H9 (cell line): ENCODE measurements around the gene DDX27. TPM values are rescaled to one million over a fixed set of nuclear protein-coding genes. Genes with fewer than 3 reads are reported as not detected.
A peak's percentile ranks its signal among the peaks of the same experiment; 100 is the strongest.

Source experiments
- DNase-seq: peaks from one replicate; pipeline ENCODE4 v3.0.0-alpha.2; 2017
- H2AFZ ChIP-seq: one replicate; pipeline ENCODE4 v1.6.1; 2013; ENCODE audit warnings: mild to moderate bottlenecking, low read length, control low read depth, moderate library complexity
- H2AK5ac ChIP-seq: 2 replicates; pipeline ENCODE4 v1.6.1; 2013; ENCODE audit warnings: low read length, control low read depth, mixed read lengths; ENCODE audit not compliant: insufficient read length
- H2BK120ac ChIP-seq: one replicate; pipeline ENCODE4 v1.6.1; 2013; ENCODE audit warnings: low read depth, mild to moderate bottlenecking, low read length, control low read depth, inconsistent platforms; ENCODE audit not compliant: poor library complexity, severe bottlenecking
- H2BK12ac ChIP-seq: 2 replicates; pipeline ENCODE4 v1.6.1; 2013; ENCODE audit warnings: low read length, control low read depth, mixed read lengths, low read depth; ENCODE audit not compliant: insufficient read length
- H2BK15ac ChIP-seq: 2 replicates; pipeline ENCODE4 v1.6.1; 2013; ENCODE audit warnings: low read depth, low read length, control low read depth
- H2BK20ac ChIP-seq: one replicate; pipeline ENCODE4 v1.6.1; 2013; ENCODE audit warnings: low read depth, mild to moderate bottlenecking, low read length, control low read depth, inconsistent platforms; ENCODE audit not compliant: poor library complexity, severe bottlenecking
- H2BK5ac ChIP-seq: 2 replicates; pipeline ENCODE4 v1.6.1; 2013; ENCODE audit warnings: low read length, control low read depth, mixed read lengths; ENCODE audit not compliant: insufficient read length
- H3K14ac ChIP-seq: 2 replicates; pipeline ENCODE4 v1.6.1; 2013; ENCODE audit warnings: low read length, control low read depth; ENCODE audit not compliant: insufficient read depth
- H3K18ac ChIP-seq: 2 replicates; pipeline ENCODE4 v1.6.1; 2013; ENCODE audit warnings: low read depth, mild to moderate bottlenecking, mixed read lengths, low read length, control low read depth; ENCODE audit not compliant: insufficient read length
- H3K23ac ChIP-seq: 2 replicates; pipeline ENCODE4 v1.6.1; 2013; ENCODE audit warnings: low read length, control low read depth, mixed read lengths, low read depth; ENCODE audit not compliant: insufficient read length
- H3K23me2 ChIP-seq: 2 replicates; pipeline ENCODE4 v1.6.1; 2013; ENCODE audit warnings: low read depth, mild to moderate bottlenecking, mixed read lengths, low read length, control low read depth; ENCODE audit not compliant: insufficient read length, poor library complexity, severe bottlenecking
- H3K27ac ChIP-seq: 2 replicates; pipeline ENCODE4 v1.5.1; 2013; ENCODE audit warnings: low read length, control low read depth, mixed read lengths, low read depth; ENCODE audit not compliant: insufficient read length
- H3K27me3 ChIP-seq: 2 replicates; pipeline ENCODE4 v1.6.1; 2013; ENCODE audit warnings: low read length, control low read depth, inconsistent platforms; ENCODE audit not compliant: insufficient read depth
- H3K4ac ChIP-seq: 2 replicates; pipeline ENCODE4 v1.6.1; 2013; ENCODE audit warnings: low read depth, mild to moderate bottlenecking, control low read depth, inconsistent platforms, low read length, moderate library complexity
- H3K4me1 ChIP-seq: 2 replicates; pipeline ENCODE4 v1.6.1; 2013; ENCODE audit warnings: low read length, control low read depth, inconsistent platforms; ENCODE audit not compliant: insufficient read depth
- H3K4me2 ChIP-seq: 2 replicates; pipeline ENCODE4 v1.6.1; 2013; ENCODE audit warnings: low read length, control low read depth, mixed read lengths; ENCODE audit not compliant: insufficient read length, insufficient read depth
- H3K56ac ChIP-seq: 2 replicates; pipeline ENCODE4 v1.6.1; 2013; ENCODE audit warnings: low read depth, mild to moderate bottlenecking, mixed read lengths, low read length, control low read depth; ENCODE audit not compliant: insufficient read length
- H3K79me1 ChIP-seq: 2 replicates; pipeline ENCODE4 v1.6.1; 2013; ENCODE audit warnings: low read depth, mild to moderate bottlenecking, moderate library complexity, low read length, control low read depth, inconsistent platforms; ENCODE audit not compliant: insufficient read depth, poor library complexity, severe bottlenecking
- H3K79me2 ChIP-seq: 2 replicates; pipeline ENCODE4 v1.6.1; 2013; ENCODE audit warnings: low read length, control low read depth, inconsistent platforms; ENCODE audit not compliant: insufficient read depth
- H3K9ac ChIP-seq: 2 replicates; pipeline ENCODE4 v1.6.1; 2013; ENCODE audit warnings: low read length, control low read depth, mixed read lengths; ENCODE audit not compliant: insufficient read length; ENCODE audit errors: extremely low read depth
- H3K9me3 ChIP-seq: one replicate; pipeline ENCODE4 v1.6.1; 2013; ENCODE audit warnings: low read depth, low read length, inconsistent platforms; ENCODE audit not compliant: control insufficient read depth
- H3T11ph ChIP-seq: one replicate; pipeline ENCODE4 v1.6.1; 2013; ENCODE audit warnings: mild to moderate bottlenecking, low read length, control low read depth, inconsistent platforms
- H4K20me1 ChIP-seq: one replicate; pipeline ENCODE4 v1.6.1; 2013; ENCODE audit not compliant: control insufficient read depth, insufficient read length, insufficient read depth
- H4K5ac ChIP-seq: 2 replicates; pipeline ENCODE4 v1.6.1; 2013; ENCODE audit warnings: low read depth, mild to moderate bottlenecking, mixed read lengths, low read length, control low read depth; ENCODE audit not compliant: insufficient read length
- H4K8ac ChIP-seq: replicated peaks from 2 replicates; pipeline ENCODE4 v1.6.1; 2013; ENCODE audit warnings: low read length, control low read depth, mixed read lengths, low read depth; ENCODE audit not compliant: insufficient read length
- H4K91ac ChIP-seq: 2 replicates; pipeline ENCODE4 v1.6.1; 2013; ENCODE audit warnings: low read depth, mild to moderate bottlenecking, moderate library complexity, mixed read lengths, low read length, control low read depth; ENCODE audit not compliant: insufficient read length
- H3K27ac Mint-ChIP-seq, 3 experiments: 2 replicates in 2 of 3; 3 replicates in 1 of 3; pipeline ENCODE4 v1.8.0; 2020 to 2021; ENCODE audit warnings: mixed read lengths in 3 of 3, mild to moderate bottlenecking in 1 of 3, moderate library complexity in 1 of 3
- H3K27me3 Mint-ChIP-seq: 2 replicates; pipeline ENCODE4 v1.8.0; 2021; ENCODE audit warnings: low read depth, mild to moderate bottlenecking, moderate library complexity, mixed read lengths
- H3K36me3 Mint-ChIP-seq, 3 experiments: 2 replicates in 2 of 3; 3 replicates in 1 of 3; pipeline ENCODE4 v1.8.0; 2020 to 2021; ENCODE audit warnings: low read depth in 3 of 3, mixed read lengths in 3 of 3; ENCODE audit not compliant: insufficient read depth in 1 of 3
- H3K4me1 Mint-ChIP-seq, 2 experiments: 2 replicates each; pipeline ENCODE4 v1.8.0; 2020; ENCODE audit warnings: mixed read lengths in 2 of 2
- H3K4me3 Mint-ChIP-seq, 2 experiments: 2 replicates in 1 of 2; 3 replicates in 1 of 2; pipeline ENCODE4 v1.8.0; 2020 to 2021; ENCODE audit warnings: mild to moderate bottlenecking in 2 of 2, mixed read lengths in 2 of 2, moderate library complexity in 1 of 2
- H3K9me3 Mint-ChIP-seq, 2 experiments: 2 replicates in 1 of 2; 3 replicates in 1 of 2; pipeline ENCODE4 v1.8.0; 2020; ENCODE audit warnings: mild to moderate bottlenecking in 2 of 2, mixed read lengths in 2 of 2, moderate library complexity in 1 of 2
- WGBS: extraction: QIAGEN DNeasy Blood & Tissue Kit; methylation state at CpG from one replicate; pipeline ENCODE4 v1.1.7; 2013; ENCODE audit warnings: missing lambda C conversion rate, low lambda C conversion rate, mixed read lengths; ENCODE audit not compliant: insufficient read length; ENCODE audit errors: extremely low coverage; 5-methylcytosine and 5-hydroxymethylcytosine counted together
- total RNA-seq: library from RNA; stranded (reverse); gene quantifications from 2 replicates; pipeline ENCODE4 v1.2.1, GENCODE V29; 2021
- TF ChIP-seq, protein P1 (sequence below): fragments of 200-600 bp; sonication (generic); conservative IDR thresholded peaks from 3 replicates; pipeline ENCODE4 v1.8.0; 2021; ENCODE audit warnings: antibody characterized with exemption, mild to moderate bottlenecking

DDX27 gene
- total RNA-seq, 1 experiment from 2014 or later = 46.9 TPM

GRCh38 chr20:49282584-49283171 lies 63.5 kb downstream of the DDX27 start:
- Histone ChIP-seq H4K91ac (no peak overlapping the region), H3K56ac (no peak overlapping the region), H3K18ac (no peak overlapping the region), H4K20me1 (no peaks in the 10 kb centered on the region), H2BK20ac (no peak overlapping the region), H3K27me3 (no peaks in the 10 kb centered on the region), H3K23ac (no peak overlapping the region), H2BK15ac (no peak overlapping the region), H2AFZ (no peak overlapping the region), H3K27ac (peak overlapping the region; percentile 51), H3K23me2 (peaks cover 32% of the 10 kb centered on the region), H3K4me2 (peak overlapping the region; percentile 100), H3K14ac (no peak overlapping the region), H4K5ac (no peak overlapping the region), H3K79me1 (no peaks in the 10 kb centered on the region), H3K4ac (no peak overlapping the region), H2BK5ac (no peak overlapping the region), H2BK12ac (no peak overlapping the region), H3K9me3 (no peaks in the 10 kb centered on the region), H3K79me2 (peaks cover 68% of the 10 kb centered on the region), H3K9ac (peak overlapping the region; percentile 99), H3T11ph (no peak overlapping the region), H4K8ac (no peak overlapping the region), H2AK5ac (no peak overlapping the region), H3K4me1 (no peaks in the 10 kb centered on the region), H2BK120ac (no peak overlapping the region)
- peaks cover 19% of the 10 kb centered on the region for H3K27me3 Mint-ChIP-seq
- peaks cover 24 to 36% of the 10 kb centered on the region in 2 experiments for H3K9me3 Mint-ChIP-seq
- H3K36me3 Mint-ChIP-seq = peaks cover 92 to 95% (median 94%) of the 10 kb centered on the region in 3 experiments
- TF ChIP-seq, protein P1, sequence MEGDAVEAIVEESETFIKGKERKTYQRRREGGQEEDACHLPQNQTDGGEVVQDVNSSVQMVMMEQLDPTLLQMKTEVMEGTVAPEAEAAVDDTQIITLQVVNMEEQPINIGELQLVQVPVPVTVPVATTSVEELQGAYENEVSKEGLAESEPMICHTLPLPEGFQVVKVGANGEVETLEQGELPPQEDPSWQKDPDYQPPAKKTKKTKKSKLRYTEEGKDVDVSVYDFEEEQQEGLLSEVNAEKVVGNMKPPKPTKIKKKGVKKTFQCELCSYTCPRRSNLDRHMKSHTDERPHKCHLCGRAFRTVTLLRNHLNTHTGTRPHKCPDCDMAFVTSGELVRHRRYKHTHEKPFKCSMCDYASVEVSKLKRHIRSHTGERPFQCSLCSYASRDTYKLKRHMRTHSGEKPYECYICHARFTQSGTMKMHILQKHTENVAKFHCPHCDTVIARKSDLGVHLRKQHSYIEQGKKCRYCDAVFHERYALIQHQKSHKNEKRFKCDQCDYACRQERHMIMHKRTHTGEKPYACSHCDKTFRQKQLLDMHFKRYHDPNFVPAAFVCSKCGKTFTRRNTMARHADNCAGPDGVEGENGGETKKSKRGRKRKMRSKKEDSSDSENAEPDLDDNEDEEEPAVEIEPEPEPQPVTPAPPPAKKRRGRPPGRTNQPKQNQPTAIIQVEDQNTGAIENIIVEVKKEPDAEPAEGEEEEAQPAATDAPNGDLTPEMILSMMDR = no peak
- no peak for DNase-seq
- H3K27ac Mint-ChIP-seq = peak overlapping the region; percentile 82 to 99 (median 97)
- WGBS = no CpG with 5 or more reads among the region's 20 CpGs
- H3K4me1 Mint-ChIP-seq = peaks cover 67 to 79% of the 10 kb centered on the region in 2 experiments
- H3K4me3 Mint-ChIP-seq = peak overlapping the region; percentile 99
